Measurements from ENCODE around the gene HOXB7.

DNA sequence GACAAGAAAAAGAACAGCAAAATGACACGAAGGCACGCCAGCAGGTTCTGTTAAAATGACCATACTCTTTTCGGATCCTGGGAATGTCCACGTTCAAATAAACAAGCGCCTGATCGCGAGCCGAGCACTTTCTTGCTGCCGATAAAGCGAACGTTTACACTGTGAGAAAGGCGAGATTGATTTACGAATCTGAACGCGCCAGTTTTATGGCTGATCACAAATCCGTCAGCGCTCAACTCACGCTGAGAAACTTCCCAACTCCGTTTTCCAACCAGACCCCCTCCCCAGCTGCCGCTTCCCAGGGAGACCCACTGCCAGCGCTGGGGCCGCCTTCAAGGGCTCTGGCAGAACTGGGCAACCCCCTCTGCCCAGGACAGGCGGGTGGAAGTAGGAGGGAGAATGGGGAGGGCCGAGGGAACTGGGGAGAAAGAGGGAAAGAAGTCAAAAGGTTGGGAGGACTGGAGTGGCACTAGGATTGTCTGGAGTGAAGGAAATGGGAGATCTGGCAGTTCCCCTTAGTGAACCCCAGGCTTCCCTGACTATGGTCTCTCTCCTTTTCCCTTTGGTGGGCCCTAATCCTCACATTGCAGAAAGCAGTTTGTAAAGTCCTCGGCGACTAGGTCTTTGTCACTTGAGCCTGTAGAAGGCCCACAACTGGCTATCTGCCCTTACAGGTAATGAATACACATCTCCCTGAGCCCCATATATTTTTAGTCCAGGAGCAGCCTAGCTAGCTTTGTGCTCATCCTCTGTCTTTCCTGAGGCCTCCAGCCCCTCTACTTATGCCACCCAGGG is 39.6 kb downstream of the HOXB7 start:
- TF ChIP-seq POLR2AphosphoS5 (IDR thresholded peaks at IDR 0.05; ENCODE audit: low read depth, low read length) (no peak), TAF1 (IDR thresholded peaks at IDR 0.05; ENCODE audit: borderline replicate concordance, low read depth, low read length) (no peak), POLR2A (IDR thresholded peaks at IDR 0.05; ENCODE audit: low read depth, low read length) (no peak)

Data from GM12892 (cell line).